ENCODE results near the gene FN3KRP. TPM values are rescaled to one million over a fixed set of nuclear protein-coding genes. Genes with fewer than 3 reads are reported as not detected.
A peak's percentile ranks its signal among the peaks of the same experiment; 100 is the strongest.

Gene FN3KRP
- total and polyA plus RNA-seq, 9 donors: 9.9 to 51.5 (median 39.0) TPM

GRCh38 chr17:82698065-82698973, 18.2 kb upstream of the FN3KRP start, which contains the start of gene RAB40B:
TSS of gene RAB40B (minus strand) at chr17:82698698. CDS start at chr17:82698596, 102 bp downstream.
- H3K9me3 ChIP-seq: no peaks in the 10 kb centered on the region
- TF ChIP-seq CTCF (IDR thresholded peaks at IDR 0.05) (no peak), EP300 (IDR thresholded peaks at IDR 0.05) (no peak), POLR2A (IDR thresholded peaks at IDR 0.05) (no peak)
- H3K36me3 ChIP-seq: no peaks in the 10 kb centered on the region
- WGBS, 3 donors: 0 to 1% (median 1%) methylated on average over 43 to 112 of the region's 112 CpGs
- no peaks in the 10 kb centered on the region for H3K27me3 ChIP-seq
- intact Hi-C loops (cut with DNase I): no loop called here
- peak; percentile 99 for DNase-seq
- H3K27ac ChIP-seq: no peak within 1 kb of the TSS
- peaks cover 21% of the 10 kb centered on the region for H3K4me1 ChIP-seq (ENCODE audit: insufficient read depth)
- peak within 1 kb of the TSS; percentile 74 for H3K4me3 ChIP-seq

- TF ChIP-seq EP300 (IDR thresholded peaks at IDR 0.05): no peak
- TF ChIP-seq POLR2A (IDR thresholded peaks at IDR 0.05): no peak
- TF ChIP-seq CTCF (IDR thresholded peaks at IDR 0.05): no peak
- peak overlapping the region; percentile 74 for H3K4me3 ChIP-seq
- no peaks in the 10 kb centered on the region for H3K36me3 ChIP-seq
- H3K27ac ChIP-seq: no peak overlapping the region
- H3K9me3 ChIP-seq: no peaks in the 10 kb centered on the region
- DNase-seq: no peak
- peaks cover 22% of the 10 kb centered on the region for H3K4me1 ChIP-seq (ENCODE audit: insufficient read depth)
- WGBS, 3 donors: 2 to 4% (median 2%) methylated on average over 43 to 45 of the region's 45 CpGs
- intact Hi-C loops (cut with DNase I): no loop called here
- H3K27me3 ChIP-seq: no peaks in the 10 kb centered on the region
Measured at GRCh38 chr17:82698974-82699442, 17.5 kb upstream of the FN3KRP start.

GRCh38 chr17:82699551-82699950, 17.0 kb upstream of the FN3KRP start:
- H3K4me1 ChIP-seq (ENCODE audit: insufficient read depth): peaks cover 22% of the 10 kb centered on the region
- no peak overlapping the region for H3K27ac ChIP-seq
- no peaks in the 10 kb centered on the region for H3K27me3 ChIP-seq
- H3K36me3 ChIP-seq: no peaks in the 10 kb centered on the region
- no peak for DNase-seq
- H3K9me3 ChIP-seq: no peaks in the 10 kb centered on the region
- intact Hi-C loops (cut with DNase I): no loop called here
- no peak overlapping the region for H3K4me3 ChIP-seq
- no peak for TF ChIP-seq CTCF (IDR thresholded peaks at IDR 0.05)
- TF ChIP-seq EP300 (IDR thresholded peaks at IDR 0.05): no peak
- TF ChIP-seq POLR2A (IDR thresholded peaks at IDR 0.05): no peak
- 75 to 84% (median 77%) methylated on average over 13 of the region's 13 CpGs for WGBS, 3 donors

GRCh38 chr17:82702231-82702927, 14.1 kb upstream of the FN3KRP start:
- no peak for DNase-seq
- peaks cover 14% of the 10 kb centered on the region for H3K4me1 ChIP-seq (ENCODE audit: insufficient read depth)
- no peak overlapping the region for H3K4me3 ChIP-seq
- H3K9me3 ChIP-seq: no peaks in the 10 kb centered on the region
- TF ChIP-seq EP300 (IDR thresholded peaks at IDR 0.05): no peak
- TF ChIP-seq POLR2A (IDR thresholded peaks at IDR 0.05): no peak
- TF ChIP-seq CTCF (IDR thresholded peaks at IDR 0.05): no peak
- H3K36me3 ChIP-seq: no peaks in the 10 kb centered on the region
- WGBS, 3 donors: 11 to 35% (median 17%) methylated on average over 17 to 20 of the region's 20 CpGs
- H3K27me3 ChIP-seq: no peaks in the 10 kb centered on the region
- H3K27ac ChIP-seq: no peak overlapping the region
- intact Hi-C loops (cut with DNase I): no loop called here

Data from ovary (tissue), 9 donors.